RWPE1 (cell line): ENCODE measurements around the gene TMEM182.

ENCODE experiments used
- CTCF ChIA-PET: fragments of 350-600 bp; sonication (Branson Sonifier 250); formaldehyde crosslinking; extraction: SDS; loops from one replicate; lab custom pipeline; 2021; lab: Yijun Ruan, JAX
- POLR2A ChIA-PET: fragments of 400-600 bp; formaldehyde crosslinking; extraction: SDS; loops from one replicate; lab custom pipeline; 2020; ENCODE audit warnings: antibody characterized with exemption; ENCODE audit not compliant: low non-redundant PET; lab: Yijun Ruan, JAX
- DNase-seq: peaks from one replicate; pipeline ENCODE4 v3.0.0; 2012; ENCODE audit warnings: low spot score
- H3K27ac ChIP-seq: fragments of 450-650 bp; 2 replicates; pipeline ENCODE4 v1.5.1; 2017
- CTCF ChIP-seq: fragments of 450-650 bp; conservative IDR thresholded peaks from 2 replicates; pipeline ENCODE4 v1.5.1; 2017; ENCODE audit warnings: low read depth, mild to moderate bottlenecking

Gene TMEM182

GRCh38 chr2:102761763-102762162, at the start of gene TMEM182:
TMEM182 (plus strand) TSS chr2:102762031; CDS start chr2:102762218, 187 bp downstream.
- POLR2A ChIA-PET, result no interaction called here
- no peak for TF ChIP-seq CTCF
- DNase-seq, result no peak
- CTCF ChIA-PET, result interaction anchor here (0.7 to 1.1 kb wide), 3 partner anchors 8 to 117 kb away, joined by 3 to 5 read pairs (median 4); no protein-coding TSS in a partner anchor
- H3K27ac ChIP-seq, result no peak within 1 kb of the TSS

- H3K27ac ChIP-seq, result no peak overlapping the region
- no peak for TF ChIP-seq CTCF
- ChIA-PET POLR2A (no interaction called here), CTCF (no interaction called here)
- DNase-seq, result peak; percentile 26
Measured at GRCh38 chr2:102717308-102718018, 44.4 kb upstream of the TMEM182 start.

GRCh38 chr2:102718387-102719316, 43.2 kb upstream of the TMEM182 start:
- TF ChIP-seq CTCF, result no peak
- POLR2A ChIA-PET, result no interaction called here
- CTCF ChIA-PET, result no interaction called here
- no peak overlapping the region for H3K27ac ChIP-seq
- DNase-seq, result no peak

GRCh38 chr2:102724016-102724490, 37.8 kb upstream of the TMEM182 start:
- no peak overlapping the region for H3K27ac ChIP-seq
- no peak for TF ChIP-seq CTCF
- DNase-seq, result no peak
- ChIA-PET POLR2A (no interaction called here), CTCF (no interaction called here)

GRCh38 chr2:102724553-102724952, 37.3 kb upstream of the TMEM182 start:
- POLR2A ChIA-PET, result no interaction called here
- no peak for TF ChIP-seq CTCF
- CTCF ChIA-PET, result no interaction called here
- no peak overlapping the region for H3K27ac ChIP-seq
- DNase-seq, result no peak
